Mucosa of descending colon (tissue), 3 donors: ENCODE data around the gene GBE1. TPM values are rescaled to one million over a fixed set of nuclear protein-coding genes. Genes with fewer than 3 reads are reported as not detected.
"Not testable (repeated sequence)": the region's sequence is repeated elsewhere in the genome, so short reads cannot be mapped to it uniquely, and the experiment has no call there.

ENCODE experiments used
- ATAC-seq: fragments of 200-7000 bp; cut with Tn5 transposase; one replicate; pipeline ENCODE4 v1.9.1; 2020; ENCODE audit warnings: mild to moderate bottlenecking, moderate library complexity
- DNase-seq, 3 donors: peaks; one replicate each; pipeline ENCODE4 v3.0.0-alpha.2; 2020
- H3K36me3 ChIP-seq: fragments of 200-600 bp; one replicate; pipeline ENCODE4 v1.8.0; 2021; ENCODE audit warnings: low read depth, mild to moderate bottlenecking
- H3K4me1 ChIP-seq: fragments of 200-600 bp; one replicate; pipeline ENCODE4 v1.8.0; 2021; ENCODE audit warnings: low read depth, mild to moderate bottlenecking
- H3K4me3 ChIP-seq: fragments of 200-600 bp; one replicate; pipeline ENCODE4 v1.8.0; 2021; ENCODE audit warnings: mild to moderate bottlenecking
- H3K9me3 ChIP-seq: fragments of 200-600 bp; one replicate; pipeline ENCODE4 v1.8.0; 2021; ENCODE audit warnings: mild to moderate bottlenecking
- intact Hi-C, 2 donors: fragments of 100-400 bp; cut with DNase I in 1 of 2; cut with micrococcal nuclease in 1 of 2; formaldehyde crosslinking; loops; one replicate each; pipeline versions ENCODE4 v1.11.0 to v1.11.1; 2022; cut with DNase I, micrococcal nuclease
- total RNA-seq, 3 donors: library from RNA; stranded (reverse); fragmentation: NEBNext Ultra II Directional in 2 of 3; extraction: Animal tissue kit (Norgen Biotek cat#: 25700) in 2 of 3; gene quantifications; one replicate each; pipeline versions ENCODE4 v1.2.1 to v1.2.4, GENCODE V29; 2021 to 2023
- TF ChIP-seq, protein P1 (sequence below): fragments of 200-600 bp; IDR thresholded peaks from one replicate; pipeline ENCODE4 v1.8.0; 2022; ENCODE audit warnings: antibody characterized with exemption, mild to moderate bottlenecking
- donor health status: DM: no; HTN: no; CAD: no; lungs with moderate emphysema.
- donor health status: DM: no; HTN: no; CAD: no.
- donor health status: DM: no; HTN: yes; CAD: no.

GBE1 gene
- total RNA-seq, 3 donors from 2014 or later: 17.7 to 20.3 (median 18.8) TPM

DNA sequence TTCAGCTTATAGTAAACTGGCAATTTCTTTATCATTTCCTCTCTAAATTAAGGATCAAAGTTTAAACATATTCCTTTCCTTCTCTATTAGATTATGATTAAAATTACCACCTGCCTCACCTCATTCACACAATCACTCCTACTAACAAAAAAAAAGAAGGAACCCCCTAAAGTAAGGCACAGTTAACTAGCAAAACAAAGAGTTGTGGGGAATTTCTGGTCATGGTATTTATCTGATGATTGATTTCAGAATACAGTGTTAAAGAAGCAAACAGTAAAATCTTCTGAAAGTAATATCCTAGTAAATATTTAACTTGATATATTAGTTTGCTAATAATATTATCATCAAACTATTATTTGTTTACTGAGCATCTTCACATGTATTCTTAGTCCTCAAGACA lies 8.8 kb downstream of the GBE1 start:
- no peaks in the 10 kb centered on the region for H3K9me3 ChIP-seq
- DNase-seq (no peak), ATAC-seq (no peak)
- no peak overlapping the region for H3K4me3 ChIP-seq
- intact Hi-C loops: no loop called here
- no peaks in the 10 kb centered on the region for H3K36me3 ChIP-seq
- TF ChIP-seq, protein P1, sequence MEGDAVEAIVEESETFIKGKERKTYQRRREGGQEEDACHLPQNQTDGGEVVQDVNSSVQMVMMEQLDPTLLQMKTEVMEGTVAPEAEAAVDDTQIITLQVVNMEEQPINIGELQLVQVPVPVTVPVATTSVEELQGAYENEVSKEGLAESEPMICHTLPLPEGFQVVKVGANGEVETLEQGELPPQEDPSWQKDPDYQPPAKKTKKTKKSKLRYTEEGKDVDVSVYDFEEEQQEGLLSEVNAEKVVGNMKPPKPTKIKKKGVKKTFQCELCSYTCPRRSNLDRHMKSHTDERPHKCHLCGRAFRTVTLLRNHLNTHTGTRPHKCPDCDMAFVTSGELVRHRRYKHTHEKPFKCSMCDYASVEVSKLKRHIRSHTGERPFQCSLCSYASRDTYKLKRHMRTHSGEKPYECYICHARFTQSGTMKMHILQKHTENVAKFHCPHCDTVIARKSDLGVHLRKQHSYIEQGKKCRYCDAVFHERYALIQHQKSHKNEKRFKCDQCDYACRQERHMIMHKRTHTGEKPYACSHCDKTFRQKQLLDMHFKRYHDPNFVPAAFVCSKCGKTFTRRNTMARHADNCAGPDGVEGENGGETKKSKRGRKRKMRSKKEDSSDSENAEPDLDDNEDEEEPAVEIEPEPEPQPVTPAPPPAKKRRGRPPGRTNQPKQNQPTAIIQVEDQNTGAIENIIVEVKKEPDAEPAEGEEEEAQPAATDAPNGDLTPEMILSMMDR: no peak
- no peaks in the 10 kb centered on the region for H3K4me1 ChIP-seq

DNA sequence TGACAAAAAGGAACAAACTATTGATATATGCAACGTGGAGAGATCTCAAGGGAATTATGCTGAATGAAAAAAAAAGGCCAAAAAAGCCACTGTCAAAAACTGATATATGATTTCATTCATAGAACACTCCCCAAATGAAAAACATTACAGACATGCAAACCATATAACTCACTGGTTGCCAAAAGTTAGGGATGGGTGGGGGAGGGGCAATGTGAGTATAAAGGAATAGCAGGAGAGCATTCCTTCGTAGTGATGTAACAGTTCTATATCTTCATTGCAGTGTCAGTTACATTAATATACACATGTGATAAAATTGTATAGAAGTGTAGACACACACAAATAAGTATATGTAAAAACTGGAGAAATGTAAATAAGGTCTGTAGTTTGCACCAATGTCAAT lies 12.2 kb downstream of the GBE1 start:
- no peaks in the 10 kb centered on the region for H3K9me3 ChIP-seq
- H3K4me1 ChIP-seq: no peaks in the 10 kb centered on the region
- TF ChIP-seq, protein P1: no peak
- no peak for ATAC-seq
- intact Hi-C loops: no loop called here
- no peak for DNase-seq
- no peaks in the 10 kb centered on the region for H3K36me3 ChIP-seq
- H3K4me3 ChIP-seq: no peak overlapping the region

GRCh38 chr3:81747280-81747679 lies 14.2 kb downstream of the GBE1 start:
- H3K4me1 ChIP-seq, DNase-seq, H3K9me3 ChIP-seq, H3K36me3 ChIP-seq, ATAC-seq, H3K4me3 ChIP-seq, intact Hi-C loops: not testable (repeated sequence)

- ATAC-seq: peak; percentile 62
Measured at GRCh38 chr3:81744366-81744765, 17.1 kb downstream of the GBE1 start.

GRCh38 chr3:81743096-81744025 lies 18.1 kb downstream of the GBE1 start:
- H3K4me3 ChIP-seq: no peak overlapping the region
- intact Hi-C loops: no loop called here
- H3K9me3 ChIP-seq: no peaks in the 10 kb centered on the region
- H3K4me1 ChIP-seq: no peaks in the 10 kb centered on the region
- DNase-seq: peak in 1 of 3 donors; percentile 32
- ATAC-seq: peak; percentile 39
- TF ChIP-seq, protein P1: no peak
- no peaks in the 10 kb centered on the region for H3K36me3 ChIP-seq

More at GRCh38 chr3:81744366-81744765, 17.1 kb downstream of the GBE1 start:
- peak in 1 of 3 donors; percentile 10 for DNase-seq
- Histone ChIP-seq H3K36me3 (no peaks in the 10 kb centered on the region), H3K4me1 (no peaks in the 10 kb centered on the region), H3K9me3 (no peaks in the 10 kb centered on the region), H3K4me3 (no peak overlapping the region)
- TF ChIP-seq, protein P1: no peak
- intact Hi-C loops: no loop called here

GRCh38 chr3:81742581-81742980 lies 18.9 kb downstream of the GBE1 start:
- TF ChIP-seq, protein P1: no peak
- H3K4me3 ChIP-seq: no peak overlapping the region
- ATAC-seq: no peak
- no peaks in the 10 kb centered on the region for H3K9me3 ChIP-seq
- no peak for DNase-seq
- intact Hi-C loops: no loop called here
- H3K36me3 ChIP-seq: no peaks in the 10 kb centered on the region
- no peaks in the 10 kb centered on the region for H3K4me1 ChIP-seq
